ENCODE measurements around the gene SMYD3. TPM values are rescaled to one million over a fixed set of nuclear protein-coding genes. Genes with fewer than 3 reads are reported as not detected.
A peak's percentile ranks its signal among the peaks of the same experiment; 100 is the strongest.

SMYD3 gene
- total RNA-seq, 1 donor from 2014 or later: 27.2 TPM

DNA sequence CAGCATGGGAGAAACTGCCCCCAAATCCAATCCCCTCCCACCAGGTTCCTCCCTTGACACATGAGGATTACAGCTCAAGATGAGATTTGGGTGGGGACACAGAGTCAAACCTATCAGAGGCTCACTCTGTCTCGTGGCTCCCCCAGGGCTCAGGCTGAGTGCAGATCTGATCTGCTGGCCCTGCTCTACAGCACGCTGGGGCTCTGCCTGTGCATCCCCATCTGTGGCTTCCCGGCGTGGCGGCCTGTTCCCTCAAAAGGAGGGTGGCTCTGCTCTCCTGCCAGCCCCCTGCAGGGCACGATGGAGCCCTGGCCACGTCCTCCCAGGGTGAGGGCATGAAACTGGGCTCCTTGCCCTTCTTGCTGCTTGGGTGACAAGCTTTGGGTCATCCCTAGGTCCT, 19.8 kb upstream of the SMYD3 start:
- TF ChIP-seq, protein P1, sequence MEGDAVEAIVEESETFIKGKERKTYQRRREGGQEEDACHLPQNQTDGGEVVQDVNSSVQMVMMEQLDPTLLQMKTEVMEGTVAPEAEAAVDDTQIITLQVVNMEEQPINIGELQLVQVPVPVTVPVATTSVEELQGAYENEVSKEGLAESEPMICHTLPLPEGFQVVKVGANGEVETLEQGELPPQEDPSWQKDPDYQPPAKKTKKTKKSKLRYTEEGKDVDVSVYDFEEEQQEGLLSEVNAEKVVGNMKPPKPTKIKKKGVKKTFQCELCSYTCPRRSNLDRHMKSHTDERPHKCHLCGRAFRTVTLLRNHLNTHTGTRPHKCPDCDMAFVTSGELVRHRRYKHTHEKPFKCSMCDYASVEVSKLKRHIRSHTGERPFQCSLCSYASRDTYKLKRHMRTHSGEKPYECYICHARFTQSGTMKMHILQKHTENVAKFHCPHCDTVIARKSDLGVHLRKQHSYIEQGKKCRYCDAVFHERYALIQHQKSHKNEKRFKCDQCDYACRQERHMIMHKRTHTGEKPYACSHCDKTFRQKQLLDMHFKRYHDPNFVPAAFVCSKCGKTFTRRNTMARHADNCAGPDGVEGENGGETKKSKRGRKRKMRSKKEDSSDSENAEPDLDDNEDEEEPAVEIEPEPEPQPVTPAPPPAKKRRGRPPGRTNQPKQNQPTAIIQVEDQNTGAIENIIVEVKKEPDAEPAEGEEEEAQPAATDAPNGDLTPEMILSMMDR (IDR thresholded peaks at IDR 0.05): no peak
- ATAC-seq: no peak
- Histone ChIP-seq H3K27me3 (no peaks in the 10 kb centered on the region), H3K4me1 (no peaks in the 10 kb centered on the region), H3K4me3 (no peak overlapping the region), H3K27ac (no peak overlapping the region), H3K36me3 (no peaks in the 10 kb centered on the region), H3K9me3 (peaks cover 6% of the 10 kb centered on the region)
- intact Hi-C loops (cut with DNase I): no loop called here
- DNase-seq: no peak

DNA sequence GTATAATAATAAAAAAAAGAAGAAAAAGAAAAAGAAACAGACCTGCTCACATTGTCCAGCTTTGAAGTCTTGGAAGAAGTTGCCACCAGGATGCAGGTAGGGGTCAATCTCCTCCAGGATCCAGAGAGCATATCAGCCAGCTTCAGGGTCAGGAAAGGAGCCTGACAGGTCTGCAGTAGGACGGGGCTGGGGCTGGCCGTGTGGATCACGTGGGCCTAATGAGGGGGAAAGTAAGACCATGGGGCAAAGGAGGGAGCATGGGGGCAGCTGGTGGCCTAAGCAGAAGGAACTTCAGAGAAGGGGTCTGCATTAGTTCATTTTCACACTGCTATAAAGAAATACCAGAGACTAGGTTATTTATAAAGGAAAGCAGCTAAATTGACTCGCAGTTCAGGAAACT, 19.3 kb upstream of the SMYD3 start:
- Histone ChIP-seq H3K36me3 (no peaks in the 10 kb centered on the region), H3K27ac (no peak overlapping the region), H3K27me3 (no peaks in the 10 kb centered on the region), H3K4me3 (no peak overlapping the region), H3K4me1 (no peaks in the 10 kb centered on the region), H3K9me3 (peaks cover 6% of the 10 kb centered on the region)
- ATAC-seq (no peak), DNase-seq (no peak)
- intact Hi-C loops (cut with DNase I): no loop called here
- TF ChIP-seq, protein P1 (IDR thresholded peaks at IDR 0.05): no peak

DNA sequence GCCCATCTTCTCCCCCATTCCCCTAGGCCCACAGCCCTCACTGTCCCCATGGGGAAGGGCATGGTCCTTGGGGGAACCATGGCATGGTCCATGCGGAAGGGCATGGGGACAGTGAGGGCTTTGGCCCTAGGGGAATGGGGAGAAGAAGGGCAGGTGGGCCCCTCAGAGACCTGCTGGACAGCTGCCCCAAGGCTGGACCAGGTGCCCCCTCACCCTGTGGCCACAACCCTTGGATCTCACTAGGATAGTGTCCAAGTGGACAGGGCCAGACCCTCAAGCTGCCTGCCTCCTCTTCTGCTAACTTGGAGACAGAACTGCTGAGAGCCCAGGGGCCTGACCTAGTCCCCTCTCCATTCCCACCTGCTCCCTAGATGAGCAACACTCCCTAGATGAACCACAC, 12.4 kb upstream of the SMYD3 start:
- Histone ChIP-seq H3K27ac (no peak overlapping the region), H3K4me3 (no peak overlapping the region), H3K4me1 (no peaks in the 10 kb centered on the region), H3K9me3 (peaks cover 12% of the 10 kb centered on the region), H3K27me3 (no peaks in the 10 kb centered on the region), H3K36me3 (no peaks in the 10 kb centered on the region)
- TF ChIP-seq, protein P1 (IDR thresholded peaks at IDR 0.05): no peak
- DNase-seq (no peak), ATAC-seq (no peak)
- intact Hi-C loops (cut with DNase I): no loop called here

DNA sequence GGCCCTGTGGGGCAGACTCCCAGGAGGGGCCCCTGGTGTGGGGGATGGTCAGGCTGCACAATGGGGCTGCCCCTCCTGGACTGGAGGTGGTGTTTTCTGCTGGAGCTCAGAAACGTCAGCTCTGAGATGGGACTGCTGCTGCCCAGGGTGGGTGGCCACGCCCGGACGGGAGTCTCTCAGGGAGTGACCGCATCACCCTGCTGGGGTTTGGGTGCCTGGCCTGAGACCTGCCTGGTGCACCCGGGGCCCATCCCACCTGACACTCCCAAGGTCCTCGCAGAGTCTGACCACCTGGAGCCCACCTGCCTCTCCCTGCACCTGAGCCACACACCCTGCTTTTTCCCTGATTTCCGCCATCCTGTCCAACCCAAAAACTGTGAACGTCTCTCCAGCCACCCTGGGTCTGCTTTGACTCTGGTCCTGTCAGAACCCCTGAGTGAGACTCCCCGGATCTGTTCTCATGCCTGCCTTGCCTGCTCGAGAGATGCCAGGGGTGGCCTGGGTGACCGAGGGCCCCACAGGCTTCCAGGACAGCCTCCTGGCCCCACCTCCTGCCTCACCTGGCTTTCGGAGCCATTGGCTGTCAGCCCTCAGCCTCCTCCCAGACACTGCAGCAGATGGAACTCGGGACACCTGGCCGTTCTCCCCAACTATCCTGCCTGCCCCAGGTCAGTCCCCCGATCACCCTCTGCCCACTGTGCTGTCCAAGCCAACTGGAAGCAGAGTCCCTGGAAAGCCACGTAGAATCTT, 11.6 kb upstream of the SMYD3 start:
- Histone ChIP-seq H3K27me3 (no peaks in the 10 kb centered on the region), H3K9me3 (peaks cover 12% of the 10 kb centered on the region), H3K36me3 (no peaks in the 10 kb centered on the region), H3K27ac (no peak overlapping the region), H3K4me1 (no peaks in the 10 kb centered on the region), H3K4me3 (no peak overlapping the region)
- intact Hi-C loops (cut with DNase I): no loop called here
- TF ChIP-seq, protein P1 (IDR thresholded peaks at IDR 0.05): no peak
- DNase-seq: no peak
- ATAC-seq: peak; percentile 27

DNA sequence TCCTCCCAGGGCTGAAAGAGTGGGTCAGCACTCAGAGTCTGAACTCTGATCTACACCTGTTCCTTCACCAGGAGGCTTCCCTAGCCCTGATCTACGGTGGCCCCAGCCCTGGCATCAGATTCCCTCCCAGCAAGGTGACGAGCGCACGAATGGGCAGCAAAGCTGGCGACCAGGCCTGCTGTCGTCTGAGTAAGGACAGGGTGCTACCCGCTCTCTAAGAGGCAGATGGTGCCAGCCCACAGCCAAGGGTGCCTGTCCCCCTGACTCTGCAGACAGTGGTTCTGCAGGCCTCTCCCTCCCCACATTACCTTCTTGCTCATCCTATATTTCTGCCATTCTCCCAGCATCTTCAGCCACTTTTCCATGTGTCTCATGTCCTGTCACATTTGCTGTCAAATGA, 10.3 kb upstream of the SMYD3 start:
- ATAC-seq (no peak), DNase-seq (no peak)
- intact Hi-C loops (cut with DNase I): no loop called here
- H3K27me3 ChIP-seq: no peaks in the 10 kb centered on the region
- TF ChIP-seq, protein P1 (IDR thresholded peaks at IDR 0.05): no peak
- peaks cover 12% of the 10 kb centered on the region for H3K9me3 ChIP-seq
- H3K27ac ChIP-seq: no peak overlapping the region
- H3K36me3 ChIP-seq: no peaks in the 10 kb centered on the region
- H3K4me1 ChIP-seq: no peaks in the 10 kb centered on the region
- no peak overlapping the region for H3K4me3 ChIP-seq

DNA sequence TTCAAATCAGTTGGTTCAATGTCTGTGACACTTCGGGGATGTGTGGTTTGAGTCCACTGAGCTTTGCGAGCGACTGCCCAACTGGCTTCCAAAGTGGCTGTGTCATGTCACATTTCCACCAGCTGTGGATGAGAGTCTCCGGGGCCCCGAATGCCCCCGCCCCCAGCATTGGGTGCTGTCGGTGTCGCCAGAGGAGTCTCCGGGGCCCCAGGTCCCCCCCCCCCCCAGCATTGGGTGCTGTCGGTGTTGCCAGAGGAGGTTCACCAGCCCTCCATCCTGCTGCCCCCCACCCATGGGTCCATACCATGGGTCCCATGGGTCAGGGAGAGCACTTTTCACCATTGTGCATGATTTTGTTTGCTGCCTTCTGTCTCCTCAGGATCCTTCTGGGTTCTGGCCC, 9.0 kb upstream of the SMYD3 start:
- ATAC-seq (no peak), DNase-seq (no peak)
- H3K36me3 ChIP-seq: no peaks in the 10 kb centered on the region
- no peak overlapping the region for H3K4me3 ChIP-seq
- H3K4me1 ChIP-seq: no peaks in the 10 kb centered on the region
- TF ChIP-seq, protein P1 (IDR thresholded peaks at IDR 0.05): no peak
- H3K9me3 ChIP-seq: peaks cover 12% of the 10 kb centered on the region
- intact Hi-C loops (cut with DNase I): no loop called here
- no peaks in the 10 kb centered on the region for H3K27me3 ChIP-seq
- H3K27ac ChIP-seq: no peak overlapping the region
